GM19397 (cell line): ENCODE results near the gene GRAP2.
"Not testable (repeated sequence)": the region's sequence is repeated elsewhere in the genome, so short reads cannot be mapped to it uniquely, and the experiment has no call there.

Experiments used
- ATAC-seq: cut with Tn5 transposase; IDR thresholded peaks from one replicate; pipeline ENCODE4 v1.9.1; 2021; ENCODE audit warnings: mild to moderate bottlenecking, moderate library complexity; ENCODE audit not compliant: unreplicated experiment

The GRAP2 gene

GRCh38 chr22:39942439-39943230 is 41.8 kb downstream of the GRAP2 start:
- ATAC-seq = no peak

DNA sequence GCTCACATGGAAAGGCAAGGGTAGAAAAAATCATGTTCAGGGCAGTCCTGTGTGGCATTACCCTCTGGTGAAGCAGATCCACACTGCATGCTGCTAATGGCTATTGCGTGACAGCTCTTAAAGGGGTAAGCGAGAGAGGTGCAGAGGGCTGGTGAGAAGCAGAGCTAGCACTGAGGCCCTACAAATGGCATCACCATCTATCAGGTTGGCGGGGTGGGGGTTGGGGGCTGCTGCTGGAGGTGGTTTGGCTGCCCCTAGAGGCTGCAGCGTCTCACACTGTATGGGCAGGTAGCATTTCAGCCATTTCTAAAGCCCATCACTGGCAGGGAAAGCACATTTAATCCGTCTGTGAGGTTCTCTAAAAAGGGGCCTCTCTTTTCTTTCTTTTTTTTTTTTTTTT is 42.5 kb downstream of the GRAP2 start:
- no peak for ATAC-seq

- no peak for ATAC-seq
Observed at GRCh38 chr22:39943953-39944872, 43.3 kb downstream of the GRAP2 start.

DNA sequence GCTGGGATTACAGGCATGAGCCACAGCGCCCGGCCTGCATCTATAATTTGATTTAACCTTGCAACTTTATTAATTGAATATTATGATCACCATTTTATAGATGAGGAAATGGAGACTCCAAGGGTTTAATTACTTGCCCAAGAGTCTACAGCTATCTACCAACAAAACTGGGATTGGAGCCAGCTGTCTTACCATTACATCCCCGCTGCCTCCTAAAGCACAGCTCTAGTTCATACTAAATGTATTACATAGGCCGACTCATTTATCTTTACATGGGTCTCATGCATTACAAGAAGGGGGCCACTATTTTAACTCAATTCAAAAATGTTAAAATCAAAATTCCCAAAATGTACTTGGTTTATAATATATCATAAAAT is 45.2 kb downstream of the GRAP2 start:
- ATAC-seq = no peak

DNA sequence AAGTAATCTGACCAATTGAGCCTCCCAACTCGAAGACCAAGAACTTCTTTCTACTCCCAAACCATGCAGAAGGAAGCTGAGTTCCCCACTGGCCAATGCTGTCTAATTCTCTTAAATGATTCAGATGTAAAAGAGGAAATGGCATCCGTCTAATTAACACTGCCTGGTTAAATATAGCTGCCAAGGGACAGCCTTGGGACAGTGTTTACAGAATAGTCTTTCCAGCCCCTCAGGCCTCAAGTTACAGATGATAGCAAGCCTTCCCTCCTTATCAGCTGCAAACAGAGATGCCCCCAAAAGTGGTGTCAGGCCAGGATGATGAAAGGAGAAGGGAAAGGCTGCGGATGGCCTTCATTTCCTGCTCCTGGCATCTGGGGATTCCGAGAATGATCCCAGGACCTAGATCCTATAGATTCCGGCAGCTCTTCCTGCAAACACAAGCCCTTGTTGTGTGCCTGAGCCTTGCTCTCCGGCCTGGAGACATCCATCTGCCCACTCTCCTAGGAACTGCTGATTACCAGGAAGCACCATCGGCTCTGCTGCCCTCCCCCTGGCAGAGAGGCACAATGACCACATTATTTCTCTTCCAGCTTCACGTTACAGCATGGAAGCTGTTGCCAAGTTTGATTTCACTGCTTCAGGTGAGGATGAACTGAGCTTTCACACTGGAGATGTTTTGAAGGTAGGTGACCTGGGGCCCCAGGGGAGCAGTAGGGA is 45.8 kb downstream of the GRAP2 start:
- ATAC-seq = no peak

DNA sequence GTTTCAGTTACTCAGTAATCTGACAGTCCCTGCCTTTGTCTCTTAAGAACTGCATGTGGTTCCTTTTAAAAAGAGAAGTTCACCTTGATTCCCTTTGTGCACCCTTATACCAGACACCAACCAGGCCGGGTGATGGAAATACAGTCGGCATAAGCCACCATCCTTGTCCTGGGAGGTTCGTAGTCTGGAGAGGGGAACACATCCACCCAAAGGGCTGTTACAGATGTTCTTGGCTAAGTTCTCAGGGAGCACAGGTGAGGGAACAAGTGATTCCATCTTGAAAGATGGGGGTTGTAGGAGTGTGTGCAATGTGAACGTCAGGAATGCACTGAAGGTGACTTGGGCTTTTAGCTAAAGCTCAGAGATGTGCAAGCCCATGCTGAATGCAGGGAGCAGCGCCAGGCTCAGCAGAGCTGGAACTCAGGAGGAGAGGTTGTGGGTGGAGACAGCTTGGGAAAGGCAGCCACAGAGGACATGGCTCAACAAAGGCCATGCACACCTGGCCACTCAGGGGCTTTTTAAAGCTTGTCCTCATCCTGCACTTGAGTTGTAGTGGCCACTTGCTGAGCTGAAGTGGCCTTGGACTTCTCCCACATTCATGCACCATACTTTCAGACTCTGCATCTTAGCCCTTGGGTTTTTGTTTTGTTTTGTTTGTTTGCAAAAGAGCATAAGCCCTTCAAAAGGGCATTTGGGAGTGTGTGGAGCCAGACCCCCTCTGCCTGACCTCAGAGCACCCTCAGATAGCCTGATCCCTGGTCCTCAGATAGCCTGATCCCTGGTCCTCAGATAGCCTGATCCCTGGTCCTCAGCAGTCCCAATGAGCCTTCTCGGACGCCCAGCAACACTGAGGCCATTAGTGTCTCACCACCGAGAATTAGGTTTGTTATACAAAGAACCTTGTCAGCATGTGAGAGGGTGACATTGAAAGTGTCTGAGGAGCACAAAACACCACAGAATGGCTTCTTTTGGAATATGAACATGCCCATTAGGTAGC is 46.6 kb downstream of the GRAP2 start:
- no peak for ATAC-seq

DNA sequence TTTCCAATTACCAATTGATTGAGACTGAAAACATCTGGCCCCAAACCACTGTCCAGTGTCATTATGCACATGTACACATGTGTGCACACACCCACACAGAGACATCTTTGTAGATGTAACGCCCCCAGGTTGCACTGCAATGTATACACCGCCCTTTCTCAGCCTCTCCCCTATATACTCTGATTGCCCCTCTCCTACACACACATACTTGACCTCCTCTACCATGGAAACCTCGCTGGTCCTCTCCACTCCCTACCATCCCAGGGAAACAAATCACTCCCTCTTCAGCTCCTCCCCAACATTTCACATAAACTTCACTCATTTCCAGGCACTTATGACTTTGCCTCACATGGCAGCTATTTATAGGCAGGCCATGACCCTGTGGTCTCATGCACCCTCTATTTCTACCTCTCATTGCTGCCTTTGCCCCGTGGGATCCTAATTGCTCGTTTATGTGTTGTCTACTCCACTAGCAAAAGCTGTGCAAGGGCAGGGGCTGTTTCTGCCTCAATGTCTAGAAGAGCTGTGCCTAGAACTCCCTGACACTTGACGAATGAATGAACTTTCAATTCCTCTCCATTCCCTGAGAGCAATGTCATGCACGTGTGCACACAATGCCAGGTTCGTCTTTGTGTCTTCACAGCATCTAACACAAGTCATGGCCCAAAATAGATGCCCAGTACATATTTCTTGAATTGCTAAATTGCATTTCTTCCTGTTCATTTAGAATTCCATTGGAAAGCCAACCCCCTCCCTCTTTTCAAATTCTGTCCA is 49.3 kb downstream of the GRAP2 start:
- no peak for ATAC-seq

DNA sequence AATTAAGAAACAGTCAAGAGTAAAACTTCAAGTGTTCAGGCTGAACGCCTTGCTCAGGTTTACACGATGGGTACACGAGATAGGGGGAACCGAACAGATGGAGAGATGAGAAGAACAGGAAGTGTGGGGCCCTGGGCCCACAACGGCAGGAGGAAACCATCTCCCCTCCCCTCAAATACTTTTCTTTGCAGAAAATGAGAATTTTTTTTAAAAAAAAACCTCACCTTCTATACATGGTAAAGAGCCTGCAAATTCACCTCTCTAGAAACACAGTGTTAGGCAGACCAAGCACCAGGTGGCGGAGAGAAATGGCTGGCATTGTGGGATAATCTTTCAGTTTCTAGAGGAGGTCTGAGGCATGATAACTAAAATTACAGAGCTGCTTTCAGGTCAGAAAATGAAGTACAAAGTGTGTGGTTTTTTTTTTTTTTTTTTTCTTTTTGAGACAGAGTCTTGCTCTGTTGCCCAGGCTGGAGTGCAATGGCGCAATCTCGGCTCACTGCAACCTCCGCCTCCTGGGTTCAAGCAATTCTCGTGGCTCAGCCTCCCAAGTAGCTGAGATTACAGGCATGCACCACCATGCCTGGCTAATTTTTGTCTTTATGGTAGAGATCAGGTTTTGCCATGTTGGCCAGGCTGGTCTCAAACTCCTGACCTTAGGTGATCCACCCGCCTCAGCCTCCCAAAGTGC is 50.9 kb downstream of the GRAP2 start:
- ATAC-seq = not testable (repeated sequence)

GRCh38 chr22:39952347-39952746 is 51.5 kb downstream of the GRAP2 start:
- ATAC-seq = no peak

- no peak for ATAC-seq
Observed at GRCh38 chr22:39953101-39953500, 52.2 kb downstream of the GRAP2 start.

DNA sequence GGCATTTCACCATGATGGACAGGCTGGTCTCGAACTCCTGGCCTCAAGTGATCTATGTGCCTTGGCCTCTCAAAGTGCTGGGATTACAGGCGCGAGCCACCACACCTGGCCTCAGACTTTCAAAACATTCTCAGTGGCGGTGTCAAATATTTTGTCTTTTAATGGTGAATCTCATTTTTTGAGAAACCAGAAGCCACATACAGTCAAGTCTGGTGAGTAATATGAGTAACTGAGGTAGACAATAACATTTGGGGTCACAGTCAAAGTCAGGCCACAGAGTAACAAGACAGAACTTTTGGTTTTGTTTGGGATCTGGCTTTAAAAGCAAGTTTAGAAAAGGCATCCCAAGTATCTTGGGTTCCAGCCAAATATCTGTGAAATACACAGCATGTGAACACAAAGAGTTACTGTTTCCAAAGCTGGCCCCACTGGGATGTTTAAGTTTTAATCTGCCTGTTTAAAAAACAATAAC is 53.7 kb downstream of the GRAP2 start:
- no peak for ATAC-seq

- ATAC-seq = no peak
Observed at GRCh38 chr22:39955675-39956074, 54.8 kb downstream of the GRAP2 start.

DNA sequence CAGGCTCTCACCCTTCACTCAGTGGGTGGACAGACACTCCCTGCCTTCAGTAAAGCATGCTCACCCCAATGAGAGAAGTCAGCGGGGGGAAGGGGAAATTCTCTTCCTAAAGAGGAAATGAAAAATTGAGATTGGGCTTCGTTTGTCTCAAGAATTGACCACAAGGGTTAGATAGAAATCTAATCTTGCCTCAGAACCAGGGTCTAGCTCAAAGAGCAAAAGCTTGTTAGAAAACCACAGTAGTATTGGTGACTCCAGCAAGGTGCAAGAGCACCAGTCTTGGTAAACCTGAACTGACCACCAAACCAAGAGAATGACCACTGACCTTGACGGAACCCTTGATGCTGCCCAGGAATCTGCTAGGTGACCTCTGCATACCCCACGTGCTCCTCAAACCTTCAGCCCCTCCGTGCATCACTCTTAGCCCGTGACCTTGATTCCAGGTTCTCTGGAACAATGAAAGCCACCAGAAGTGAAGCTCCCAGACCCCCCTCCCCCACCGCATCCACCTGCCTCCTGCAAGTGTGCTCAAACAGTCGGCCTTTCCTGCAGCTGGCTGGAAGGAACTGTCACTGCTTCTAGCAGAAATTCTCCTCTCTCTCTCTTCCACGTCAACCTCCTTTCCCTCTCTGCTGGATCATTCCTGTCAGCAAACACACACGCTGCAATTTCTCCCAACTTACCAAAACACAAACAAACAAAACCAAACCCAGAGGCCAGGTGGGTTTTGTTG is 56.2 kb downstream of the GRAP2 start:
- no peak for ATAC-seq

- ATAC-seq = no peak
Observed at GRCh38 chr22:39958009-39958711, 57.3 kb downstream of the GRAP2 start.

DNA sequence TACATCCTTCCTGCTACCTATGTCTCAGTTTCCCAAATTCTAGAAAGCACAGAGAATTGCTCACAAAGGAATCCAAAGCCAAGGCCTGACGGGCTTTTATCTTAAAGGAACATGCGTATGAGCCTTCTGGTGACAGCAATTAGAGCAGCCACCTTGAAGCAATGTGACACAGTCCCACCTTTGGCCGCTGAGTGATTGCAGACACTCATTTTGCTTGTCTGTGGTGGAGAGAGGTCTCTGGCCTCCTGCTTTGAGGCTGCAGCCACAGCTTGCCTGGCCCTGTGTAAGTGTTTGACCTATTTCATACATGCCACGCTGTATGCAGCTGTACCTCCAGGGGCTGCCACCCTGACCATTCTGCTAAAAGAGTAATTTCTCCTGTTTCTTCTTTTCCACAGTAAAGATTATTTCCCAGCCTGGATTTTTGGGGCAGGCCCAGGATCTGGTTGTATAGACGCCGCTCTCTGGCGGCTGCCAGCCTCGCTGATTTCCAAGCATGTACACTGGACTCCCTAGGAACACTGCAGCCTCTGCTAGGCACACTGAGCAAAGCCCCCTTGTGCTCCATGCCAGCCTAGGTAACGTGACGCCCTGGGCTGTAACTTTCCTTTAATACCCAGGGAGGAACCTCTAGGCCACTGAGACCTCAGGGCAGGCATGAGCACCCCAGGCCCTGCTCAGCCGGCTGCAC is 58.2 kb downstream of the GRAP2 start:
- no peak for ATAC-seq

GRCh38 chr22:39959640-39960447 is 59.0 kb downstream of the GRAP2 start, which contains the start of gene TMA7B:
TSS of gene TMA7B (plus strand) at chr22:39960397. CDS start at chr22:39964375, 3,978 bp downstream.
- ATAC-seq = no peak
